Breast epithelium (tissue), 3 donors: ENCODE results near the gene GNPTG.

Source experiments
- CTCF ChIP-seq, 3 donors: fragments of 450-650 bp; IDR thresholded peaks; one replicate each; pipeline ENCODE4 v1.5.1; 2016 to 2017; ENCODE audit warnings: antibody characterized with exemption in 3 of 3, mild to moderate bottlenecking in 3 of 3, moderate library complexity in 3 of 3
- POLR2A ChIP-seq: fragments of 450-650 bp; IDR thresholded peaks from one replicate; pipeline ENCODE4 v1.6.1; 2016; ENCODE audit warnings: antibody characterized with exemption, mild to moderate bottlenecking, moderate library complexity
- POLR2AphosphoS5 ChIP-seq, 3 donors: sonication (generic); formaldehyde crosslinking; IDR thresholded peaks; one replicate each; pipeline ENCODE4 v1.6.1; 2017; ENCODE audit warnings: antibody characterized with exemption in 3 of 3

- TF ChIP-seq CTCF (IDR thresholded peaks at IDR 0.05) (no peak), POLR2AphosphoS5 (IDR thresholded peaks at IDR 0.05) (no peak), POLR2A (no peak)
These were observed 33.5 kb upstream of the GNPTG start for GRCh38 chr16:1318268-1318545.
